GM21619 (cell line): ENCODE measurements around the gene CCDC192.

Experiments used
- ATAC-seq: cut with Tn5 transposase; IDR thresholded peaks from one replicate; pipeline ENCODE4 v1.9.1; 2021; ENCODE audit not compliant: unreplicated experiment

Gene CCDC192

GRCh38 chr5:127944125-127944524 lies 240.9 kb downstream of the CCDC192 start:
- no peak for ATAC-seq

GRCh38 chr5:127947941-127948340 lies 244.8 kb downstream of the CCDC192 start:
- no peak for ATAC-seq

- ATAC-seq = no peak
Observed at GRCh38 chr5:127950707-127951391, 247.7 kb downstream of the CCDC192 start.

- ATAC-seq = peak; percentile 53
Observed at GRCh38 chr5:127951791-127952190, 248.6 kb downstream of the CCDC192 start.

- ATAC-seq = no peak
Observed at GRCh38 chr5:127957183-127957582, 254.0 kb downstream of the CCDC192 start.

GRCh38 chr5:127957701-127958239 lies 254.6 kb downstream of the CCDC192 start:
- no peak for ATAC-seq

- ATAC-seq = no peak
Observed at GRCh38 chr5:127958421-127959011, 255.3 kb downstream of the CCDC192 start.

GRCh38 chr5:127959152-127959764 lies 256.1 kb downstream of the CCDC192 start:
- no peak for ATAC-seq

- no peak for ATAC-seq
Observed at GRCh38 chr5:127960270-127960691, 257.1 kb downstream of the CCDC192 start.

GRCh38 chr5:127961006-127961762 lies 258.0 kb downstream of the CCDC192 start:
- ATAC-seq = no peak

GRCh38 chr5:127961763-127962145 lies 258.6 kb downstream of the CCDC192 start:
- no peak for ATAC-seq

- ATAC-seq = no peak
Observed at GRCh38 chr5:127962491-127962890, 259.3 kb downstream of the CCDC192 start.

GRCh38 chr5:127963233-127963632 lies 260.0 kb downstream of the CCDC192 start:
- ATAC-seq = no peak

- no peak for ATAC-seq
Observed at GRCh38 chr5:127963931-127964330, 260.7 kb downstream of the CCDC192 start.

- no peak for ATAC-seq
Observed at GRCh38 chr5:127967323-127967982, 264.3 kb downstream of the CCDC192 start.

GRCh38 chr5:127967983-127968592 lies 264.9 kb downstream of the CCDC192 start:
- no peak for ATAC-seq

GRCh38 chr5:127969002-127969401 lies 265.8 kb downstream of the CCDC192 start:
- ATAC-seq = no peak

GRCh38 chr5:127969651-127970050 lies 266.5 kb downstream of the CCDC192 start:
- ATAC-seq = no peak

GRCh38 chr5:127970081-127970480 lies 266.9 kb downstream of the CCDC192 start:
- no peak for ATAC-seq

- ATAC-seq = no peak
Observed at GRCh38 chr5:127970854-127971425, 267.7 kb downstream of the CCDC192 start.
